ENCODE measurements around the gene DCUN1D4. TPM values are rescaled to one million over a fixed set of nuclear protein-coding genes. Genes with fewer than 3 reads are reported as not detected.
"Not testable (repeated sequence)": the region's sequence is repeated elsewhere in the genome, so short reads cannot be mapped to it uniquely, and the experiment has no call there.

The DCUN1D4 gene
- total and polyA plus RNA-seq, 2 experiments from 2014 or later, result 17.3 to 39.9 TPM

DNA sequence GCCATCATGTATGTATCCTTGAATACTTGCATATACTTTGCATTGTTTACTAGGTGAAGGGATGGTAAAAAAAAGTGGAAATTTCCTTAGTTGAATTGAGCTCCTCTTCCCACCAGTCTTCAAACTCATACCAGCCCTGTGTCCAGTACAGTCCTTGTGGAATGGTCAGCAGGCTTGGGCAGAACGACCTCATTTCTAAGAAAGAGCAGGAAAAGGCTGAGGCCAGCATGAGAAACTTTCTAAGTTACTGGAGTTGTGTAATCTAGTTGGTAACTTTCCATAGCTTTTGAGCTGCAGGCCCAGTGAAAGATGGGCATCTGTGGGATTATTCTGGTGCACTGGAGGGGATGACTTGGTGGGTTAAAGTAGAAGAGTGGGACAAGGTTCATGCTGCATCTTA is 87.6 kb downstream of the DCUN1D4 start:
- no peak overlapping the region for H3K4me2 ChIP-seq
- no peaks in the 10 kb centered on the region for H4K20me1 ChIP-seq (ENCODE audit: insufficient read depth, poor library complexity, severe bottlenecking)
- no peaks in the 10 kb centered on the region for H3K9me2 ChIP-seq (replicated peaks; ENCODE audit: insufficient read depth)
- no peak overlapping the region for H3K4me3 ChIP-seq
- H3K79me2 ChIP-seq, result no peaks in the 10 kb centered on the region
- DNase-seq (ENCODE audit: low spot score), result no peak
- no peaks in the 10 kb centered on the region for H3K4me1 ChIP-seq (ENCODE audit: insufficient read depth)
- no peaks in the 10 kb centered on the region for H3K36me3 ChIP-seq (replicated peaks; ENCODE audit: insufficient read depth, low read depth)
- no peaks in the 10 kb centered on the region for H3K27me3 ChIP-seq
- 74% methylated on average over 1 of the region's 1 CpG for WGBS (ENCODE audit: low lambda C conversion rate, missing lambda C conversion rate)
- no peak overlapping the region for H3K27ac ChIP-seq
- H2AFZ ChIP-seq, result no peak overlapping the region
- no peak for TF ChIP-seq EZH2phosphoT487 (IDR thresholded peaks at IDR 0.05; ENCODE audit: low read depth, severe bottlenecking, unreplicated experiment)
- TF ChIP-seq EZH2 (IDR thresholded peaks at IDR 0.05; ENCODE audit: borderline replicate concordance), result no peak
- TF ChIP-seq CTCF (IDR thresholded peaks at IDR 0.05; ENCODE audit: poor library complexity), result no peak
- H3K9me3 ChIP-seq (ENCODE audit: low read depth), result no peaks in the 10 kb centered on the region

DNA sequence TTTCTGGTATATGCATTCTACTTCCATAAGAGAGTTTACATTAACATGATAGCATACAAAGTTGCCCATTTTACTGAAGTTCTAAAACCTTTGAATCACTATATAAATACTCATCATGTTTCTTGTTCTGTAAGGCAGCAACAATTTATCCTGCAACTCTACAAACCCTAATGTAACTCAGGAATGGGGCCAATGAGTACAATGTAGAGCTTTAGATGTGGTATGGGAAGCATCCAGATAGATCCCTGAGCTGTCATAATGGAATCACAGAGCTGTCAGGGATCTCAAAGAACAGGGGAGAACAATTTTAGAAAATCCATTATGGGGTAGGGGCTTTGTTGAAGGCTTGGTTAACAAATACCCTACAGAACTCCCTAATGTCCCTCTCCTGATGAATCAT is 88.5 kb downstream of the DCUN1D4 start:
- no peaks in the 10 kb centered on the region for H3K36me3 ChIP-seq (replicated peaks; ENCODE audit: insufficient read depth, low read depth)
- H2AFZ ChIP-seq, result no peak overlapping the region
- no peaks in the 10 kb centered on the region for H3K4me1 ChIP-seq (ENCODE audit: insufficient read depth)
- H3K9me3 ChIP-seq (ENCODE audit: low read depth), result no peaks in the 10 kb centered on the region
- no peak for DNase-seq (ENCODE audit: low spot score)
- H3K27ac ChIP-seq, result no peak overlapping the region
- H3K4me3 ChIP-seq, result no peak overlapping the region
- H3K27me3 ChIP-seq, result no peaks in the 10 kb centered on the region
- no peaks in the 10 kb centered on the region for H3K9me2 ChIP-seq (replicated peaks; ENCODE audit: insufficient read depth)
- H4K20me1 ChIP-seq (ENCODE audit: insufficient read depth, poor library complexity, severe bottlenecking), result no peaks in the 10 kb centered on the region
- no peak for TF ChIP-seq CTCF (IDR thresholded peaks at IDR 0.05; ENCODE audit: poor library complexity)
- no peak for TF ChIP-seq EZH2 (IDR thresholded peaks at IDR 0.05; ENCODE audit: borderline replicate concordance)
- no peak for TF ChIP-seq EZH2phosphoT487 (IDR thresholded peaks at IDR 0.05; ENCODE audit: low read depth, severe bottlenecking, unreplicated experiment)
- H3K4me2 ChIP-seq, result no peak overlapping the region
- H3K79me2 ChIP-seq, result no peaks in the 10 kb centered on the region

DNA sequence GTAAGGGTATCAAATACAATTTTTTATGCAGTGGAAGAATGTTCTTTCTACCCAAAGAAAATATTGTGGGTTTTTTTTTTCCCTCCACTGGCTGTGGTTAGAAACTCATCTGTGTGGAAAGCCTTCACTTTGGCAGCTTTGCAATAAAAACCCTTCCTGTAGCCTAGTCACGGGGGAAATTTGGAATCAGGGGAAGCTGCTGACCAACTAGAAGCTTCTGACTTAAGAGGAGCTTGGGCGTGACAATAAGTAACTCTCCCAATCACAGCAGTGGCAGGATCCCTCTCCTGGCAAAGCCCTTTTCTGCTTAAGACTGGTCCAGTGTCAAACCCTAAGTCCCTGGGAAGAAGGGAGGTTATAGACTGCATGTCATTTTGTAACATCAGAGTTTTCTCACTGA is 89.3 kb downstream of the DCUN1D4 start:
- WGBS (ENCODE audit: low lambda C conversion rate, missing lambda C conversion rate), result 40% methylated on average over 2 of the region's 2 CpGs
- no peaks in the 10 kb centered on the region for H3K4me1 ChIP-seq (ENCODE audit: insufficient read depth)
- no peak overlapping the region for H3K27ac ChIP-seq
- no peaks in the 10 kb centered on the region for H3K27me3 ChIP-seq
- no peak for TF ChIP-seq EZH2phosphoT487 (IDR thresholded peaks at IDR 0.05; ENCODE audit: low read depth, severe bottlenecking, unreplicated experiment)
- no peak for TF ChIP-seq CTCF (IDR thresholded peaks at IDR 0.05; ENCODE audit: poor library complexity)
- H3K79me2 ChIP-seq, result no peaks in the 10 kb centered on the region
- no peaks in the 10 kb centered on the region for H3K9me2 ChIP-seq (replicated peaks; ENCODE audit: insufficient read depth)
- no peaks in the 10 kb centered on the region for H3K9me3 ChIP-seq (ENCODE audit: low read depth)
- no peak for DNase-seq (ENCODE audit: low spot score)
- H3K36me3 ChIP-seq (replicated peaks; ENCODE audit: insufficient read depth, low read depth), result no peaks in the 10 kb centered on the region
- H4K20me1 ChIP-seq (ENCODE audit: insufficient read depth, poor library complexity, severe bottlenecking), result no peaks in the 10 kb centered on the region
- no peak overlapping the region for H3K4me3 ChIP-seq
- H2AFZ ChIP-seq, result no peak overlapping the region
- H3K4me2 ChIP-seq, result no peak overlapping the region

DNA sequence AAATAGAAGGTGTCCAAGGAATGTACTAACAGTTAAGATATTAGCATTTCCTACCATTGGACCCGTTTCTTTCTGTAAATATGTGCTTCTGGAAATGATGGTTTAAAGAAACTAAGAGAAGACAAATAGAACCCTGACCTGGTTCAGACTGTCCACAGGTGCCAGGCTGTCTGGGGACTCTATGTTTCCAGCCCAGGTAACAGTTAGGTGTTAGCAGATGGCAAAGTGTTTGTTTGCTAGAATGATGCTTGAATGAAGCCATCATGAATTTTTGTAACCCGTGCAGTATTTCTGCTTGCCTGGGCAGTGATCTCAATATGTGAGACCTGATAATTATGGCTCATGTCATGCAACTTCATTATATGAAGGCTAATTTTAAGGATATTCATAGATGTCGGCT is 89.7 kb downstream of the DCUN1D4 start:
- Histone ChIP-seq H3K4me2 (no peak overlapping the region), H3K4me3 (no peak overlapping the region), H3K27ac (no peak overlapping the region), H4K20me1 (ENCODE audit: insufficient read depth, poor library complexity, severe bottlenecking) (no peaks in the 10 kb centered on the region), H3K27me3 (no peaks in the 10 kb centered on the region), H3K79me2 (no peaks in the 10 kb centered on the region), H3K4me1 (ENCODE audit: insufficient read depth) (no peaks in the 10 kb centered on the region), H3K9me2 (replicated peaks; ENCODE audit: insufficient read depth) (no peaks in the 10 kb centered on the region), H3K9me3 (ENCODE audit: low read depth) (no peaks in the 10 kb centered on the region), H3K36me3 (replicated peaks; ENCODE audit: insufficient read depth, low read depth) (no peaks in the 10 kb centered on the region), H2AFZ (no peak overlapping the region)
- DNase-seq (ENCODE audit: low spot score), result no peak
- WGBS (ENCODE audit: low lambda C conversion rate, missing lambda C conversion rate), result 80% methylated on average over 3 of the region's 3 CpGs
- TF ChIP-seq EZH2 (IDR thresholded peaks at IDR 0.05; ENCODE audit: borderline replicate concordance), result no peak
- TF ChIP-seq CTCF (IDR thresholded peaks at IDR 0.05; ENCODE audit: poor library complexity), result no peak
- no peak for TF ChIP-seq EZH2phosphoT487 (IDR thresholded peaks at IDR 0.05; ENCODE audit: low read depth, severe bottlenecking, unreplicated experiment)

DNA sequence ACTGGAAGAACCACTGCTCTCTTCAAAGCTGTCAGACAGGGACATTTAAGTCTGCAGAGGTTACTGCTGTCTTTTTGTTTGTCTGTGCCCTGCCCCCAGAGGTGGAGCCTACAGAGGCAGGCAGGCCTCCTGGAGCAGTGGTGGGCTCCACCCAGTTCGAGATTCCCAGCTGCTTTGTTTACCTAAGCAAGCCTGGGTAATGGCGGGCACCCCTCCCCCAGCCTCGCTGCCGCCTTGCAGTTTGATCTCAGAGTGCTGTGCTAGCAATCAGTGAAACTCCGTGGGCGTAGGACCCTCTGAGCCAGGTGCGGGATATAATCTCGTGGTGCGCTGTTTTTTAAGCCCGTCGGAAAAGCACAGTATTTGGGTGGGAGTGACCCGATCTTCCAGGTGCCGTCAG is 97.5 kb downstream of the DCUN1D4 start:
- not testable (repeated sequence) for H3K9me3 ChIP-seq (ENCODE audit: low read depth); H3K27ac ChIP-seq; H2AFZ ChIP-seq; H3K4me1 ChIP-seq (ENCODE audit: insufficient read depth); H3K27me3 ChIP-seq; H4K20me1 ChIP-seq (ENCODE audit: insufficient read depth, poor library complexity, severe bottlenecking); H3K9me2 ChIP-seq (replicated peaks; ENCODE audit: insufficient read depth); DNase-seq (ENCODE audit: low spot score); H3K79me2 ChIP-seq; H3K4me2 ChIP-seq; H3K4me3 ChIP-seq; H3K36me3 ChIP-seq (replicated peaks; ENCODE audit: insufficient read depth, low read depth)
- WGBS (ENCODE audit: low lambda C conversion rate, missing lambda C conversion rate), result 90% methylated on average over 13 of the region's 13 CpGs

All from hepatocyte (in vitro differentiated cells).